ENCODE results near the gene XG.

Gene XG

GRCh38 chrX:2840961-2841360, 89.1 kb downstream of the XG start:
- no peak for TF ChIP-seq CTCF (IDR thresholded peaks at IDR 0.05; ENCODE audit: poor library complexity, severe bottlenecking)
- ATAC-seq (ENCODE audit: low read depth) (no peak), DNase-seq (ENCODE audit: low spot score) (no peak)
- Histone ChIP-seq H3K27me3 (ENCODE audit: insufficient read depth, poor library complexity, severe bottlenecking) (no peaks in the 10 kb centered on the region), H3K27ac (ENCODE audit: poor library complexity, severe bottlenecking) (no peak overlapping the region), H3K4me3 (ENCODE audit: severe bottlenecking) (no peak overlapping the region), H3K36me3 (ENCODE audit: low read depth) (no peaks in the 10 kb centered on the region), H3K9me3 (ENCODE audit: severe bottlenecking) (no peaks in the 10 kb centered on the region), H3K4me1 (ENCODE audit: insufficient read depth, poor library complexity, severe bottlenecking) (no peaks in the 10 kb centered on the region)

- H3K27me3 ChIP-seq (ENCODE audit: insufficient read depth, poor library complexity, severe bottlenecking): no peaks in the 10 kb centered on the region
- no peak for DNase-seq (ENCODE audit: low spot score)
- no peaks in the 10 kb centered on the region for H3K4me1 ChIP-seq (ENCODE audit: insufficient read depth, poor library complexity, severe bottlenecking)
- H3K36me3 ChIP-seq (ENCODE audit: low read depth): no peaks in the 10 kb centered on the region
- no peak overlapping the region for H3K27ac ChIP-seq (ENCODE audit: poor library complexity, severe bottlenecking)
- no peak for ATAC-seq (ENCODE audit: low read depth)
- no peak overlapping the region for H3K4me3 ChIP-seq (ENCODE audit: severe bottlenecking)
- TF ChIP-seq CTCF (IDR thresholded peaks at IDR 0.05; ENCODE audit: poor library complexity, severe bottlenecking): no peak
- no peaks in the 10 kb centered on the region for H3K9me3 ChIP-seq (ENCODE audit: severe bottlenecking)
Observed at GRCh38 chrX:2841537-2841936, 89.7 kb downstream of the XG start.

- Histone ChIP-seq H3K36me3 (ENCODE audit: low read depth) (no peaks in the 10 kb centered on the region), H3K9me3 (ENCODE audit: severe bottlenecking) (no peaks in the 10 kb centered on the region), H3K27me3 (ENCODE audit: insufficient read depth, poor library complexity, severe bottlenecking) (no peaks in the 10 kb centered on the region), H3K4me3 (ENCODE audit: severe bottlenecking) (no peak overlapping the region), H3K4me1 (ENCODE audit: insufficient read depth, poor library complexity, severe bottlenecking) (no peaks in the 10 kb centered on the region), H3K27ac (ENCODE audit: poor library complexity, severe bottlenecking) (no peak overlapping the region)
- ATAC-seq (ENCODE audit: low read depth): no peak
- TF ChIP-seq CTCF (IDR thresholded peaks at IDR 0.05; ENCODE audit: poor library complexity, severe bottlenecking): no peak
- DNase-seq (ENCODE audit: low spot score): no peak
Observed at GRCh38 chrX:2846992-2847391, 95.2 kb downstream of the XG start.

- ATAC-seq (ENCODE audit: low read depth) (no peak), DNase-seq (ENCODE audit: low spot score) (no peak)
- no peaks in the 10 kb centered on the region for H3K27me3 ChIP-seq (ENCODE audit: insufficient read depth, poor library complexity, severe bottlenecking)
- no peaks in the 10 kb centered on the region for H3K4me1 ChIP-seq (ENCODE audit: insufficient read depth, poor library complexity, severe bottlenecking)
- no peaks in the 10 kb centered on the region for H3K9me3 ChIP-seq (ENCODE audit: severe bottlenecking)
- H3K27ac ChIP-seq (ENCODE audit: poor library complexity, severe bottlenecking): no peak overlapping the region
- TF ChIP-seq CTCF (IDR thresholded peaks at IDR 0.05; ENCODE audit: poor library complexity, severe bottlenecking): no peak
- H3K36me3 ChIP-seq (ENCODE audit: low read depth): no peaks in the 10 kb centered on the region
- no peak overlapping the region for H3K4me3 ChIP-seq (ENCODE audit: severe bottlenecking)
Observed at GRCh38 chrX:2848871-2849301, 97.0 kb downstream of the XG start.

- no peaks in the 10 kb centered on the region for H3K4me1 ChIP-seq (ENCODE audit: insufficient read depth, poor library complexity, severe bottlenecking)
- H3K27ac ChIP-seq (ENCODE audit: poor library complexity, severe bottlenecking): no peak overlapping the region
- H3K4me3 ChIP-seq (ENCODE audit: severe bottlenecking): no peak overlapping the region
- H3K36me3 ChIP-seq (ENCODE audit: low read depth): no peaks in the 10 kb centered on the region
- DNase-seq (ENCODE audit: low spot score) (no peak), ATAC-seq (ENCODE audit: low read depth) (no peak)
- H3K27me3 ChIP-seq (ENCODE audit: insufficient read depth, poor library complexity, severe bottlenecking): no peaks in the 10 kb centered on the region
- no peaks in the 10 kb centered on the region for H3K9me3 ChIP-seq (ENCODE audit: severe bottlenecking)
- no peak for TF ChIP-seq CTCF (IDR thresholded peaks at IDR 0.05; ENCODE audit: poor library complexity, severe bottlenecking)
Observed at GRCh38 chrX:2854918-2855317, 103.1 kb downstream of the XG start.
